Fibroblast of lung (primary cell): ENCODE data around the gene XBP1. TPM values are rescaled to one million over a fixed set of nuclear protein-coding genes. Genes with fewer than 3 reads are reported as not detected.

Source experiments
- DNase-seq, 2 donors: peaks; one replicate each; pipeline versions ENCODE4 v3.0.0 to v3.0.0-alpha.2; 2010; ENCODE audit warnings: low read depth in 2 of 2
- H2AFZ ChIP-seq: 2 replicates; pipeline ENCODE4 v1.5.1; 2012; ENCODE audit warnings: low read length, control low read depth, inconsistent platforms
- H3K27ac ChIP-seq: 2 replicates; pipeline ENCODE4 v1.5.1; 2011; ENCODE audit warnings: low read length, control low read depth; ENCODE audit not compliant: insufficient read depth
- H3K27me3 ChIP-seq: 2 replicates; pipeline ENCODE4 v1.5.1; 2011; ENCODE audit warnings: mild to moderate bottlenecking, low read length; ENCODE audit not compliant: control insufficient read depth, insufficient read depth
- H3K36me3 ChIP-seq: 2 replicates; pipeline ENCODE4 v1.5.1; 2011; ENCODE audit warnings: low read length; ENCODE audit not compliant: control insufficient read depth, insufficient read depth
- H3K4me1 ChIP-seq: 2 replicates; pipeline ENCODE4 v1.5.1; 2011; ENCODE audit warnings: low read length; ENCODE audit not compliant: control insufficient read depth, insufficient read depth; ENCODE audit errors: extremely low read depth
- H3K4me2 ChIP-seq: 2 replicates; pipeline ENCODE4 v1.5.1; 2011; ENCODE audit warnings: low read length, control low read depth; ENCODE audit not compliant: insufficient read depth; ENCODE audit errors: extremely low read depth
- H3K4me3 ChIP-seq, 4 experiments: fragments of 200-600 bp in 1 of 4; sonication (generic) in 1 of 4; replicated peaks in 1 of 4; 2 replicates each; pipeline ENCODE4 v1.5.1; 2011 to 2016; ENCODE audit warnings: low read length in 4 of 4, low read depth in 3 of 4, mild to moderate bottlenecking in 3 of 4, control low read depth in 2 of 4, inconsistent platforms in 1 of 4, mixed read lengths in 1 of 4; ENCODE audit not compliant: insufficient read depth in 1 of 4; ENCODE audit errors: control extremely low read depth in 1 of 4
- H3K79me2 ChIP-seq: 2 replicates; pipeline ENCODE4 v1.5.1; 2012; ENCODE audit warnings: mild to moderate bottlenecking, low read length, inconsistent platforms; ENCODE audit not compliant: control insufficient read depth, insufficient read depth
- H3K9ac ChIP-seq: 2 replicates; pipeline ENCODE4 v1.5.1; 2011; ENCODE audit warnings: mild to moderate bottlenecking, low read length, control low read depth; ENCODE audit not compliant: insufficient read depth
- H3K9me3 ChIP-seq: 2 replicates; pipeline ENCODE4 v1.5.1; 2012; ENCODE audit warnings: low read depth, low read length; ENCODE audit not compliant: control insufficient read depth, insufficient read depth
- H4K20me1 ChIP-seq: 2 replicates; pipeline ENCODE4 v1.5.1; 2011; ENCODE audit warnings: low read length; ENCODE audit not compliant: control insufficient read depth, insufficient read depth; ENCODE audit errors: extremely low read depth
- EZH2 ChIP-seq: IDR thresholded peaks from 2 replicates; pipeline ENCODE4 v1.5.1; 2012; ENCODE audit warnings: low read length, control low read depth, mild to moderate bottlenecking; ENCODE audit errors: missing control alignments
- polyA plus RNA-seq, 2 donors: library from polyadenylated mRNA; depleted of rRNA in 1 of 2; stranded (reverse) in 1 of 2; unstranded in 1 of 2; fragments of >200 nt; gene quantifications; 2 replicates each; pipeline ENCODE4 v1.2.1, GENCODE V29; 2011 to 2012; ENCODE audit warnings: missing spikeins in 1 of 2
- total RNA-seq: library from RNA; depleted of rRNA; stranded (reverse); fragments of >200 nt; gene quantifications from 2 replicates; pipeline ENCODE4 v1.2.1, GENCODE V29; 2014
- TF ChIP-seq, protein P1 (sequence below), 2 donors: IDR thresholded peaks in 1 of 2; conservative IDR thresholded peaks in 1 of 2; 1 replicate in 1 of 2; 2 replicates in 1 of 2; pipeline ENCODE4 v1.5.1; 2011 to 2012; ENCODE audit warnings: low read length in 2 of 2, control low read depth in 1 of 2, inconsistent platforms in 1 of 2, low read depth in 1 of 2, mild to moderate bottlenecking in 1 of 2

XBP1 gene
- total and polyA plus RNA-seq, 2 donors (not counting 1 experiment from before 2014, with no cell fraction given): 144 to 241 TPM

DNA sequence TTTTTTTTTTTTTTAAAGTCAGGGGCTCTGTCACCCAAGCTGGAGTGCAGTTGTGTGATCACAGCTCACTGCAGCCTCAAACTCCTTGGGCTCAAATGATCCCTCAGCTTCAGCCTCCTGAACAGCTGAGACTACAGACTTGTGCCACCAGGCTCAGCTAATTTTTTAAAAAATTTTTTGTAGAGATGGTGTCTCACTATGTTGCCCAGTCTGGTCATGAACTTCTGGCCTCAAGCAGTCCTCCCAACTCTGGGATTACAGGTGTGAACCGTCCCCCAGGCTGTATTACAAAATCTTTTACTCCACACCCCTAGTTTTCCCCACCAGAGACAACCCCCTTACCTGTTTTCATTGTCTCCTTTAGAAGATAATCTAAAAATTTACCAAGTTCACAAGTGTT is 26.0 kb downstream of the XBP1 start:
- Histone ChIP-seq H4K20me1 (no peaks in the 10 kb centered on the region), H3K4me1 (peaks cover 3% of the 10 kb centered on the region), H3K79me2 (peaks cover 40% of the 10 kb centered on the region), H2AFZ (no peak overlapping the region), H3K27ac (no peak overlapping the region), H3K4me2 (peak overlapping the region; percentile 27), H3K27me3 (no peaks in the 10 kb centered on the region), H3K36me3 (no peaks in the 10 kb centered on the region), H3K9ac (no peak overlapping the region), H3K4me3 (peak overlapping the region in 1 of 4 experiments; percentile 96), H3K9me3 (no peaks in the 10 kb centered on the region)
- DNase-seq: no peak
- TF ChIP-seq, protein P1, sequence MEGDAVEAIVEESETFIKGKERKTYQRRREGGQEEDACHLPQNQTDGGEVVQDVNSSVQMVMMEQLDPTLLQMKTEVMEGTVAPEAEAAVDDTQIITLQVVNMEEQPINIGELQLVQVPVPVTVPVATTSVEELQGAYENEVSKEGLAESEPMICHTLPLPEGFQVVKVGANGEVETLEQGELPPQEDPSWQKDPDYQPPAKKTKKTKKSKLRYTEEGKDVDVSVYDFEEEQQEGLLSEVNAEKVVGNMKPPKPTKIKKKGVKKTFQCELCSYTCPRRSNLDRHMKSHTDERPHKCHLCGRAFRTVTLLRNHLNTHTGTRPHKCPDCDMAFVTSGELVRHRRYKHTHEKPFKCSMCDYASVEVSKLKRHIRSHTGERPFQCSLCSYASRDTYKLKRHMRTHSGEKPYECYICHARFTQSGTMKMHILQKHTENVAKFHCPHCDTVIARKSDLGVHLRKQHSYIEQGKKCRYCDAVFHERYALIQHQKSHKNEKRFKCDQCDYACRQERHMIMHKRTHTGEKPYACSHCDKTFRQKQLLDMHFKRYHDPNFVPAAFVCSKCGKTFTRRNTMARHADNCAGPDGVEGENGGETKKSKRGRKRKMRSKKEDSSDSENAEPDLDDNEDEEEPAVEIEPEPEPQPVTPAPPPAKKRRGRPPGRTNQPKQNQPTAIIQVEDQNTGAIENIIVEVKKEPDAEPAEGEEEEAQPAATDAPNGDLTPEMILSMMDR (conservative IDR thresholded peaks at IDR 0.05 in 1 of 2, IDR thresholded peaks at IDR 0.05 in 1 of 2; ENCODE audit: low read depth in 1 of 2, low read length in 2 of 2): no peak
- TF ChIP-seq EZH2: no peak

DNA sequence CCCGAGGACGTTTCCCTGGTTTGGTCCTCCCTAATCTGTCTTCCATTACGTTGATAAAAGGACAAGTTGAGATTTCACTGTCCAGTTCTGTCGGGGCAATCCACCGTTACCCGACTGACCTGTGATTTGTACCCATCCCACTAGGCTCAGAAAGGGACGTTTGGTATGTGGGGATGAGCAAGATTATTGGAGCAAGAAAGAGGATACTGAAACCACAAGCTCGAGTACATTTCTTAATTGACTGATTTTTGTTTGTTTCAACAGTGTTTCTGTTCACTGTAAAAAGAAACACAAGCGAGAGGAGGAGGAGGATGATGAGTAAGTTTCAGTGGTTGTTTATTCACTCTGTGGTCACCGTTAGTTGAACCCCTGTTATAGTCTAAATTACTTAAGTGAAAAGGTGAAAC is 26.9 kb downstream of the XBP1 start:
- TF ChIP-seq EZH2: no peak
- TF ChIP-seq, protein P1 (conservative IDR thresholded peaks at IDR 0.05 in 1 of 2, IDR thresholded peaks at IDR 0.05 in 1 of 2; ENCODE audit: low read depth in 1 of 2, low read length in 2 of 2): no peak
- no peaks in the 10 kb centered on the region for H3K4me1 ChIP-seq
- peak overlapping the region; percentile 72 to 96 (median 84) for H3K4me3 ChIP-seq
- no peaks in the 10 kb centered on the region for H3K27me3 ChIP-seq
- peaks cover 36% of the 10 kb centered on the region for H3K79me2 ChIP-seq
- H3K9ac ChIP-seq: peak overlapping the region; percentile 70
- peak; percentile 39 to 47 for DNase-seq
- H2AFZ ChIP-seq: peak overlapping the region; percentile 1
- no peaks in the 10 kb centered on the region for H3K9me3 ChIP-seq
- no peaks in the 10 kb centered on the region for H4K20me1 ChIP-seq
- peak overlapping the region; percentile 20 for H3K4me2 ChIP-seq
- no peaks in the 10 kb centered on the region for H3K36me3 ChIP-seq
- peak overlapping the region; percentile 64 for H3K27ac ChIP-seq

DNA sequence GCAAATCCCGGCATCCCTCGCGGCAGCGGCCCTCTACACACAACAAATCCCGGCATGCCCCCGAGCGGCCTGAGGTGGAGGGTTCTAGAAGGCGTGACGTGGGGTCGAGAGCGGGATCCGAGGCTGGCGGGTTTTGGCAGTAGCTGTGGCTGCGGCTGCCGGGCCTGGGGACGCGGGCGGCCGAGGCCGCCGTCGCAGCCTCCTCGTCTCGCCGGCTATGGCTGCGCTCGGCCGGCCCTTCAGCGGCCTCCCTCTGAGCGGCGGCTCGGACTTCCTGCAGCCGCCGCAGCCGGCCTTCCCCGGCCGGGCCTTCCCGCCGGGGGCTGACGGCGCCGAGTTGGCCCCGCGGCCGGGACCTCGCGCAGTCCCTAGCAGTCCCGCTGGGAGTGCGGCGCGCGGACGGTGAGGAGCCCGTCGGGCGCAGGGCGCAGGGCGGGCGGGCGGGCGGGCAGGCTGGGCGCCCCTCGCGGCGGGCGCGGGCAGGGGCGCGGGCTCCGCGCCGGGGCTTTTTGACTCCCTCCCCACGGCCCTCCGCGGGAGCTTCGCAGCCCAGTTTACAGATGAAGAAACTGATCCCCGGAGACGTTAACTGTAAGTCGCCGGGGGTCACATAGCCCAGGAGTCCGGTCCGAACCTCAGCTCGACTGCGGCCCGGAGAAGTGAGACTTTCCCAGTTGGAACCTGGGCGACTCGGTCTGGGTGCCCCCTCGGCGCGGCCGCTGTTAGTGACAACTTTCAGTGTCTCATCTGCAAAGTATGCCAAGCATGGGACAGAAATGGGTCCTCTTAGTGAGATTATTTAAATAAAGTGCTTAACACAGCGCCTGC is 27.5 kb downstream of the XBP1 start, which contains the start of gene CCDC117:
CCDC117 (plus strand) TSS at position 63 of the 828 bp plus-strand sequence; CDS start at position 218, 155 bp downstream.
- peak; percentile 95 to 97 for DNase-seq
- Histone ChIP-seq H3K79me2 (peaks cover 32% of the 10 kb centered on the region), H3K9ac (peak within 1 kb of the TSS; percentile 89), H3K4me3 (peak within 1 kb of the TSS; percentile 72 to 96 (median 84)), H3K36me3 (no peaks in the 10 kb centered on the region), H3K27me3 (no peaks in the 10 kb centered on the region), H3K9me3 (no peaks in the 10 kb centered on the region), H3K4me1 (no peaks in the 10 kb centered on the region), H3K27ac (peak within 1 kb of the TSS; percentile 81), H3K4me2 (peak within 1 kb of the TSS; percentile 56), H4K20me1 (no peaks in the 10 kb centered on the region), H2AFZ (peak within 1 kb of the TSS; percentile 77)
- TF ChIP-seq EZH2: no peak
- TF ChIP-seq, protein P1 (conservative IDR thresholded peaks at IDR 0.05 in 1 of 2, IDR thresholded peaks at IDR 0.05 in 1 of 2; ENCODE audit: low read depth in 1 of 2, low read length in 2 of 2): no peak
